A673 (cell line): ENCODE data around the gene BRME1.

ENCODE experiments used
- EZH2 ChIP-seq: fragments of 200-600 bp; sonication (generic); IDR thresholded peaks from 2 replicates; pipeline ENCODE4 v1.6.1; 2017; ENCODE audit warnings: borderline replicate concordance, low read depth, mild to moderate bottlenecking, mixed read lengths, antibody characterized with exemption, low read length; ENCODE audit not compliant: poor library complexity, severe bottlenecking
- TF ChIP-seq, protein P1 (sequence below): fragments of 300-800, 200-600 bp; sonication (generic); conservative IDR thresholded peaks from 2 replicates; pipeline ENCODE4 v1.5.1; 2017; ENCODE audit warnings: low read depth, mild to moderate bottlenecking, antibody characterized with exemption, low read length, moderate library complexity, mixed read lengths

DNA sequence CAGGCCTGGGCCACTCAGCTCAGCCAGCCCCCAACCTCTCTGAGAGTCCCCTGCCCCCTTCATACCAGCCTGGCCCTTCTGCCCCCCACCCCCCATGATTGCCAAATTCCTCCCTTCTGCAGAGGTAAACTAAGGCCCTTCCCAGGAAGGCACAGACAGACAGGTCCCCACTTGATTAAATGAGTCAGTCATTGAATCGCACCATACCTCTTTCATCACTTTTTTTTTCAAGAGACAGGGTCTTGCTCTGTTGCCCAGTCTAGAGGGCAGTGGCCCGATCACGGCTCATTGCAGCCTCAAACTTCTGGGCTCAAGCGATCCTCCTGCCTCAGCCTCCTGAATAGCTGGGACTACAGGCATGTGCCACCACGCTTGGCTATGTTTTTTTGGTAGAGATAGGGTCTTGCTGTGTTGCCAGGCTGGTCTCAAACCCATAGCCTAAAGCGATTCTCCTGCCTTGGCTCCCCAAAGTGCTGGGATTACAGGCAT lies 26.3 kb upstream of the BRME1 start:
- TF ChIP-seq, protein P1, sequence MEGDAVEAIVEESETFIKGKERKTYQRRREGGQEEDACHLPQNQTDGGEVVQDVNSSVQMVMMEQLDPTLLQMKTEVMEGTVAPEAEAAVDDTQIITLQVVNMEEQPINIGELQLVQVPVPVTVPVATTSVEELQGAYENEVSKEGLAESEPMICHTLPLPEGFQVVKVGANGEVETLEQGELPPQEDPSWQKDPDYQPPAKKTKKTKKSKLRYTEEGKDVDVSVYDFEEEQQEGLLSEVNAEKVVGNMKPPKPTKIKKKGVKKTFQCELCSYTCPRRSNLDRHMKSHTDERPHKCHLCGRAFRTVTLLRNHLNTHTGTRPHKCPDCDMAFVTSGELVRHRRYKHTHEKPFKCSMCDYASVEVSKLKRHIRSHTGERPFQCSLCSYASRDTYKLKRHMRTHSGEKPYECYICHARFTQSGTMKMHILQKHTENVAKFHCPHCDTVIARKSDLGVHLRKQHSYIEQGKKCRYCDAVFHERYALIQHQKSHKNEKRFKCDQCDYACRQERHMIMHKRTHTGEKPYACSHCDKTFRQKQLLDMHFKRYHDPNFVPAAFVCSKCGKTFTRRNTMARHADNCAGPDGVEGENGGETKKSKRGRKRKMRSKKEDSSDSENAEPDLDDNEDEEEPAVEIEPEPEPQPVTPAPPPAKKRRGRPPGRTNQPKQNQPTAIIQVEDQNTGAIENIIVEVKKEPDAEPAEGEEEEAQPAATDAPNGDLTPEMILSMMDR = no peak
- TF ChIP-seq EZH2 = no peak
